ENCODE measurements around the gene CRIP1.
A peak's percentile ranks its signal among the peaks of the same experiment; 100 is the strongest.

The CRIP1 gene

DNA sequence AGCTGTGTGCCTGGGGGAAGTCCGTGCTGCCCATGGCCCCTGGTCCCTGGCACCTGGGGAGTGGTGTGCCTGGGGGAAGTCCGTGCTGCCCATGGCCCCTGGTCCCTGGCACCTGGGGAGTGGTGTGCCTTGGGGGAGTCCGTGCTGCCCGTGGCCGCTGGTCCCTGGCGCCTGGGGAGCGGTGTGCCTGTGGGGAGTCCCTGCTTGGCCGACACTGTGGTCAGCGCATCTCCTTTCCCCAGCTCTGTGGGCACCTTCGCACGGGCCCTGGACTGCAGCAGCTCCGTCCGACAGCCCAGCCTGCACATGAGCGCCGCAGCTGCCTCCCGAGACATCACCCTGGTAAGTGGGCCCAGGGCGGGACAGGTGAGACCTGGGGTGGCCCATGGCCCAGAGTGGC is 26.6 kb upstream of the CRIP1 start:
- no peaks in the 10 kb centered on the region for H3K4me1 Mint-ChIP-seq (ENCODE audit: low read depth)
- DNase-seq: no peak
- peaks cover 68% of the 10 kb centered on the region for H3K36me3 Mint-ChIP-seq (ENCODE audit: low read depth)
- H3K4me3 Mint-ChIP-seq: no peak overlapping the region
- H3K9me3 Mint-ChIP-seq: no peaks in the 10 kb centered on the region
- no peak overlapping the region for H3K27ac Mint-ChIP-seq
- no peaks in the 10 kb centered on the region for H3K27me3 Mint-ChIP-seq

DNA sequence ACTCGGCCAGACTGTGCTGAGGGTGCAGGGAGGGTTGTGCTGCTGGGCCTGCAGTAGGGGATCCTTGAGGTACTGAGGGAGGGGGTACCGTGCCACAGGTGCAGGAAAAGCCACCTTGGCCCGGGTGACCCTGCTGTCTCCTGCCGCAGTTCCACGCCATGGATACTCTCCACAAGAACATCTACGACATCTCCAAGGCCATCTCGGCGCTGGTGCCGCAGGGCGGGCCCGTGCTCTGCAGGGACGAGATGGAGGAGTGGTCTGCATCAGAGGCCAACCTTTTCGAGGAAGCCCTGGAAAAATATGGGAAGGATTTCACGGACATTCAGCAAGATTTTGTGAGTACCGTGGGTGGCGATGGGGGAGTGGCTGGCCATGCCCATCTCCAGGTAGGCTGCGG is 26.1 kb upstream of the CRIP1 start:
- Mint-ChIP-seq H3K27me3 (no peaks in the 10 kb centered on the region), H3K9me3 (no peaks in the 10 kb centered on the region), H3K4me3 (no peak overlapping the region), H3K4me1 (ENCODE audit: low read depth) (no peaks in the 10 kb centered on the region), H3K36me3 (ENCODE audit: low read depth) (peaks cover 67% of the 10 kb centered on the region), H3K27ac (peak overlapping the region; percentile 26)
- no peak for DNase-seq

DNA sequence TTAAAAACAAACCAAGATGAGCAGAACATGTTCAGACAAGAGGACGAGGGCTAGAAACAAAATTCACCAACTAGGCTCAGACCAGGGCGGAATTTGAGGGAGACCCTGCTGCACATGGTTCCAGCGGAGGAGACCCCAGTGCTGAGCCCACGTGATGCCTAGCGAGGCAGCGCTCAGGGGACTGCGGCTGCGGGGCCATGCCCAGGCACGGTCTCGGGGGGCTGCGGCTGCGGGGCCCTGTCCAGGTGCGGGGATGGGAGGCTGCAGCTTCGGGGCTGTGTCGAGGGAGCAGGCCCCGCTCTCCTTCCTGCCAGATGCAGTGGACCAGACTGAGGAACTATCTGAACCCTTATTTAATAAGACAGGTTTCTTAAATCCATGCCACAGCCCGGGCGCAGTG is 24.8 kb upstream of the CRIP1 start:
- H3K27me3 Mint-ChIP-seq: no peaks in the 10 kb centered on the region
- DNase-seq: no peak
- no peak overlapping the region for H3K4me3 Mint-ChIP-seq
- H3K4me1 Mint-ChIP-seq (ENCODE audit: low read depth): no peaks in the 10 kb centered on the region
- no peaks in the 10 kb centered on the region for H3K9me3 Mint-ChIP-seq
- H3K36me3 Mint-ChIP-seq (ENCODE audit: low read depth): peaks cover 58% of the 10 kb centered on the region
- peak overlapping the region; percentile 44 for H3K27ac Mint-ChIP-seq

DNA sequence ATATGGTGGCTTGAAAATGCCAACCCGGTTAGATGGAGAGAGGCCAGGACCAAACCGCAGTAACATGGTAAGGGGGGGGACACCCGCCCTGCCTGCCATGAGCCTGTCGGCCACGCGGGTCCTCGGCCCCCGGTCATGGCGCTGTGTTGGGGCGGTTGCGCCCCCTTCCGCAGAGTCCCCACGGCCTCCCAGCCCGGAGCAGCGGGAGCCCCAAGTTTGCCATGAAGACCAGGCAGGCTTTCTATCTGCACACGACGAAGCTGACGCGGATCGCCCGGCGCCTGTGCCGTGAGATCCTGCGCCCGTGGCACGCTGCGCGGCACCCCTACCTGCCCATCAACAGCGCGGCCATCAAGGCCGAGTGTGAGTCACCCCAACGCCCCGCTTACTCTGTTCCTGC is 22.2 kb upstream of the CRIP1 start:
- no peak for DNase-seq
- Mint-ChIP-seq H3K27ac (no peak overlapping the region), H3K27me3 (no peaks in the 10 kb centered on the region), H3K4me3 (no peak overlapping the region), H3K4me1 (ENCODE audit: low read depth) (no peaks in the 10 kb centered on the region), H3K9me3 (no peaks in the 10 kb centered on the region), H3K36me3 (ENCODE audit: low read depth) (peaks cover 66% of the 10 kb centered on the region)

DNA sequence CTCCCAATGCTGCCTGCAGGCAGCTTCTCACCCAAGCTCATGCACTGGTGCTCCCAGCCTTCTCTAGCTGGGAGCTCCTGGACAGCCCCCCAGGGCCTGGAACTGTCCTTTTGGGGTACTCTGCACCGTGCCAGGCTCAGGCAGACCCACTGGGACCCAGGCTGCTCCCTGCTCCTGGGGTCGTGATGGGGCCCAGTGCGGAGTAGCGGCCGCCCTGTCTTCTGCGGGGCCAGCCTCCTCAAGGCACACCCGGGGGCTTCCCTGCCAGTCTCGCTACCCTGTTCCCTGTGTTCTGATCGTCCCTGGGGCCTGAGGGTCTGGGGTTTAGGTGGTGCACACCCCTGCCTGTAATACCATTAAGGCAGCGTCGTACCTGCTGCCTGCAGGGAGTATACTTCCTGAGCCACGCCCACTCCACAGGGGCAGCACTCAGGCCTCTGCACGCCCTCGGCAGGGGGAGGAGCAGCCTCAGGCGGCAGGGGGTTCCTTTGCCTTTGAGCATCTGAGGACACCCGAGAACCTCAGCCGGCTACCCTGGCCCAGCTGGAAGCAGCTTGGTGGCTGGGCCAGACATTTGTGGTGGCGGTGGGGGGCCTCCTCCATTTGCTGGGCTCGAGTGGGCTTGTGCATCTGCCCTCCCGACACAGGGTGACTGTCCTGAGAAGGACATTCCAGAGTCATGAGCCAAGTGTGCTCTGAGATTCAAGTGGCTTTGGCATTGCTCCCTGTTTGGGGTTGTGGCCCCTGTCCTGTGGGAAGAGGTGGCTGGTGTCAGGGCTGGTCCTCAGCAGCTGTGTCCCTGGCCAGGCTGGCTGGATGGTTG is 21.3 kb upstream of the CRIP1 start:
- Mint-ChIP-seq H3K9me3 (no peaks in the 10 kb centered on the region), H3K4me1 (ENCODE audit: low read depth) (no peaks in the 10 kb centered on the region), H3K36me3 (ENCODE audit: low read depth) (peaks cover 70% of the 10 kb centered on the region), H3K27me3 (no peaks in the 10 kb centered on the region), H3K27ac (no peak overlapping the region), H3K4me3 (no peak overlapping the region)
- DNase-seq: no peak

DNA sequence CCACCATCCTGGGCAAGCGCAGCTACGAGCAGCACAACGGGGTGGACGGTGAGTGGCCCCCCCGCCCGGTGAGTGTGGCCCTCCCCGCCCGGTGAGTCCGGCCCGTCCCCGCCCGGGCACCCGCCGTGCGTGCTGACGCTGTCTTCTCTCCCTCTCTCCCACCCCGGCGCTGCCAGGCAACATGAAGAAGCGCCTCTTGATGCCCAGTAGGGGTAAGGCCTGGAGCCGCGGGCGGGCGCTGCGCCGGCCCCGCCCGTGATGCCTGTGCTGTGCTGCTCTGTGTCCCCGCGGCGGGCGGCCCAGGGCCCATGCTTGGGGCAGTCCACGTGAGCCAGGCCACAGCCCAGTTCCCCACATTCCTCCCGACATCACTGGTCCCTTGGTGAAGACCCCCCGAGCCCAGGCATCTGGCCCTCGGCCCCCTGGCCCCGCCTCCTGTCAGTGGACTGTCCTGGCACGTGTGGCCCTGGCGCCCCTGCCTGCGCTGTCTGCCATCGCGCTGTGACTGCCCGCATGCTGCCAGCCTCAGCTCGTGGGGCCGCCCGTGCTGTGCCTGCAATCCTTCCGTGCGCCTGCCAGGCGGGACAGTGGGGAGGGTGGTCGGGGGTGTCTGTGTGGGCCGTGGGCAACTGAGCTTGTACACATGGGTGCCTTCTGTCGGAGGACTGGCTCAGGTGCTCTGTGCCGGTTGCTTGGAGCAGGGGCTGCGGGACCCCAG is 20.0 kb upstream of the CRIP1 start:
- Mint-ChIP-seq H3K27ac (no peak overlapping the region), H3K27me3 (no peaks in the 10 kb centered on the region), H3K4me3 (no peak overlapping the region), H3K9me3 (no peaks in the 10 kb centered on the region), H3K4me1 (ENCODE audit: low read depth) (no peaks in the 10 kb centered on the region), H3K36me3 (ENCODE audit: low read depth) (peaks cover 59% of the 10 kb centered on the region)
- no peak for DNase-seq

DNA sequence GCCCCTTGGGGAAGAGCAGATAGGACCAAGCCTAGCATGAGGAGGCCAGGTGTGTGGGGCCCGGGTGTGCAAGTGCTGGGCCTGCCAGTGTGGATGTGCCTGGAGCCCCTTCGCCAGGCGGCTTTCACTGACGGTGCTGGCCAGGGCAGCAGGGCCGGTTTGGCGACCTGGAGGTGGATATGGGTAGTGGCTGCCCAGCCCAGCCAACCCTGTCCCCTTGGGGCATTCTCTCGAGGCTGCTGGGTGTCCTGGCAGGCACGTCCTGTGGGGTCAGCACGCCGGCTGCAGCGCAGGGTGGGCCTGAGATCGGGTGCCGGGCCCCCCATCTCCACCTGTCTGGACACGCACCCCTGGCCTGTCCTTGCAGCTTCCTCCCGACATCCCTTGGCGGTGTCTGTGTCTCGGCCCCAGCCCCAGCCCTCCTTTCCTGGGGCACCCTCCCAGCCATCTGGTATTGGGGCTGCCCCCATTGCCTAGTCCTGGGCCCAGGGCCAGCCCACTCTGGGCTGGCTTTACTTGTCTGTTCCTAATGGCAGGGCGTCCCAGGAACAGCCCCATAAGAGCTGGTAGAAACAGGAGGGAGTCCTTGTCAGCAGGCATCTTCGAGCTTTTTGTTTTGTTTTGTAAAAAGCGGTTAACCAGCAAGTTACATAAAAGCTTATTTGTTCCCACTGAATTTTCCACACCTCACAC is 19.3 kb upstream of the CRIP1 start:
- no peak for DNase-seq
- Mint-ChIP-seq H3K9me3 (no peaks in the 10 kb centered on the region), H3K27ac (no peak overlapping the region), H3K4me3 (no peak overlapping the region), H3K36me3 (ENCODE audit: low read depth) (peaks cover 53% of the 10 kb centered on the region), H3K4me1 (ENCODE audit: low read depth) (no peaks in the 10 kb centered on the region), H3K27me3 (no peaks in the 10 kb centered on the region)

DNA sequence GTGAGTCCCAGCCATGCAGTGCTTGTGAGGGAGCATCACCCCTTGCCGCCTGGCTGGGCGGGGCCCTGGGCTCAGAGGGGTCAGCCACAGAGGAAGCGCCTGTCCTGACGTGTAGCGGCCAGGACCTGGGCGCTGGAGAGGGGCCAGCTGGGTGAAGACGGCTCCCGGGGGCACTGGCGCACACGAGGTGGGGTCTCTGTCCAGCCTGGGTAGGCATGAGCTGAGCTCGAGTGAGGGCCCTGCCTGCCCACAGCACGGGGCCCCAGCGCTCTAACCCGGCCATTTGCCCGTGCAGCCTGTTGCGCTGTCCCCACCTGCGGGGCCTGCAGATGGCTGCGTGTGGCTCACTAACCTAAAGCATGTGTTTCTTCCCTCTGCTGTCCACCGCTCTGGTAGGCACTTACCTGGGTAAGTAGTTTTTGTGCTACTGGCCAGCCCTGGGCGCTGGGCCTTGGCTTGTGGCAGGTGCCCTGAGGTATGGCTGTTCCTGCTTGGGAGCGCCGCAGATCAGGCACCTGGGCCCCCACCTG is 18.7 kb upstream of the CRIP1 start:
- H3K36me3 Mint-ChIP-seq (ENCODE audit: low read depth): peaks cover 46% of the 10 kb centered on the region
- DNase-seq: no peak
- H3K27me3 Mint-ChIP-seq: no peaks in the 10 kb centered on the region
- H3K9me3 Mint-ChIP-seq: no peaks in the 10 kb centered on the region
- no peak overlapping the region for H3K4me3 Mint-ChIP-seq
- no peak overlapping the region for H3K27ac Mint-ChIP-seq
- no peaks in the 10 kb centered on the region for H3K4me1 Mint-ChIP-seq (ENCODE audit: low read depth)

DNA sequence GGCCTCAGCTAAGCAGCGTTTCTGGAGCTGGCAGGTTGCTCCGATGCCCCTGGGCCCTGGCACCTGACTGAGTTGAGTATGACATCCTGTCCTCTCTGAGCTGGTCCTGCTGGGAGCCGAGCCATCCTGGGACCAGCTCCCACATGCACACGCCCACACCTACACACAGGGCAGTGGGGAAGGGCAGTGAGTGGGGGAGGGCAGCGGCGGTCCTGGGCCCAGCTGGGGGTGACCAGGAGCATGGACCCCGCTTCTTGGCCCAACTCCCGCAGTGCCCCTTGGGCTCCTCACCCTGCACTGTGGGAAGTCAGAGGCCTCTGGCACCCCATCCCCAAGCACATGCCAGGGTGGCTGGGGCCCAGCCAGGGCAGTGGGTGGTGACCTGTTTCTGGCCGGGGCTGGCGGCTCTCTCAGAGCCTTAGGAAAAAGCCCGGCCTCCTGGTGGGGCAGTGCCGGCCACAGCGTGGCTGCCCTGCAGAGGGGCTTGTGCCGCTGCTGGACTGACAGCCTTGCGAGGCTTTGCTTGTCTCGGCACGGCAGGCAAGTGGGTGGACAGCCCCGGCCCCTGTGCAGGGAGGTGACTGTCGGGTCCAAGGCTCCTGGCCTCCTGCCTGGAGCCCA is 18.0 kb upstream of the CRIP1 start:
- H3K4me3 Mint-ChIP-seq: no peak overlapping the region
- no peak for DNase-seq
- peaks cover 40% of the 10 kb centered on the region for H3K36me3 Mint-ChIP-seq (ENCODE audit: low read depth)
- no peaks in the 10 kb centered on the region for H3K4me1 Mint-ChIP-seq (ENCODE audit: low read depth)
- H3K27ac Mint-ChIP-seq: no peak overlapping the region
- H3K9me3 Mint-ChIP-seq: no peaks in the 10 kb centered on the region
- H3K27me3 Mint-ChIP-seq: no peaks in the 10 kb centered on the region

DNA sequence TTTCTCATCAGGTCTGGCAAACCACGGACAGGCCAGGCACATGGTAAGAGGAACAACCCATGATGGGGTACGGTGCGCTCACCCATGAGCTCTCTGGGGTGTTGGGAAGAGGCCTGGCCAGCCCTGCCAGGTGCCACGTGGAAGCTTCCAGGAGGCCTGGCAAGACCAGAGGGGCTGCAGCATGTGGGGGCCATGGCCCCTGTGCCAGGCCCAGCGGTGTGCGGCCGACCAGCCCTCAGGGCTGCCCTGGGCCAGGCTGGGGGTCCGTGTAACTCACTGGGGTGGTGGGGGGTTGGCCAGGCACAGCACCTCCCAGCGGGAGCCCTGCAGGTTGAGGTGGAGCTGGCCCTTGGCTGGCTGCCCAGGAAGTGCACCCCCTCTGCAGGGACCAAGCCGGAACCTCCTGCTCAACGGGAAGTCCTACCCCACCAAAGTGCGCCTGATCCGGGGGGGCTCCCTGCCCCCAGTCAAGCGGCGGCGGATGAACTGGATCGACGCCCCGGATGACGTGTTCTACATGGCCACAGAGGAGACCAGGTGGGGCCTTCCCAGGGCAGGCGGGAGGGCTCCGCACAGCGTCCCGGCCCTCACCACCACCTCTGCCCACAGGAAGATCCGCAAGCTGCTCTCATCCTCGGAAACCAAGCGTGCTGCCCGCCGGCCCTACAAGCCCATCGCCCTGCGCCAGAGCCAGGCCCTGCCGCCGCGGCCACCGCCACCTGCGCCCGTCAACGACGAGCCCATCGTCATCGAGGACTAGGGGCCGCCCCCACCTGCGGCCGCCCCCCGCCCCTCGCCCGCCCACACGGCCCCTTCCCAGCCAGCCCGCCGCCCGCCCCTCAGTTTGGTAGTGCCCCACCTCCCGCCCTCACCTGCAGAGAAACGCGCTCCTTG is 17.0 kb upstream of the CRIP1 start:
- no peak for DNase-seq
- Mint-ChIP-seq H3K9me3 (no peaks in the 10 kb centered on the region), H3K4me3 (no peak overlapping the region), H3K27me3 (no peaks in the 10 kb centered on the region), H3K27ac (no peak overlapping the region), H3K4me1 (ENCODE audit: low read depth) (peaks cover 2% of the 10 kb centered on the region), H3K36me3 (ENCODE audit: low read depth) (peaks cover 32% of the 10 kb centered on the region)

DNA sequence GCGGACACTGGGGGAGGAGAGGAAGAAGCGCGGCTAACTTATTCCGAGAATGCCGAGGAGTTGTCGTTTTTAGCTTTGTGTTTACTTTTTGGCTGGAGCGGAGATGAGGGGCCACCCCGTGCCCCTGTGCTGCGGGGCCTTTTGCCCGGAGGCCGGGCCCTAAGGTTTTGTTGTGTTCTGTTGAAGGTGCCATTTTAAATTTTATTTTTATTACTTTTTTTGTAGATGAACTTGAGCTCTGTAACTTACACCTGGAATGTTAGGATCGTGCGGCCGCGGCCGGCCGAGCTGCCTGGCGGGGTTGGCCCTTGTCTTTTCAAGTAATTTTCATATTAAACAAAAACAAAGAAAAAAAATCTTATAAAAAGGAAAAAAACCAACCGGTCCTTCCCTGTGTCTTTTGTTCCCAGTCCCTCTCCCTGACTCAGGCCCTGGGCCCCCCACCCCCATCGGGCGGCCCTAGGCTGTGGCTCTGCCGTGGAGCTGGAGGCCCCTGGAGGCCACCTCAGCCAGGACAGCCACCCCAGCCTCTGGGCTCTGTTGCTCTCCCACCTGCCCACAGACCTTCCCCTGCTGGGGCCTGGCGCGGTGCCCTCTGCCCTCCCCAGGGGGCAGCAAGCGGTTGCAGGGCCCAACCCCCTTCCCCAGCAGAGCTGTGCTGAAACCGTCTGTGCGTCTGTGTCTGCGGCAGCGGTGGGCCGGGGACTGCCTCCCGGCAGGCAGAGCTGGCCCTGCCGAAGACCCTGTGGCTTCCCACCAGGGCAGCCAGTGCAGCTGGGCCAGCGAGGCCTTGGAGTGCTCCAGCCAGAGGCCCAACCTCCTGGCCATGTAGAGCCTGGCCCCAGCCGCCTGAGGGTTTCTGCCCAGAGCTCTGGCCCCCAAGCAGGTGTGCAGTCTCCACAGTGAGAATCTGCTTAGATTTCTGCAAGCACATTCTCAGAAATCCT is 16.1 kb upstream of the CRIP1 start:
- Mint-ChIP-seq H3K9me3 (no peaks in the 10 kb centered on the region), H3K4me3 (no peak overlapping the region), H3K27me3 (peaks cover 5% of the 10 kb centered on the region), H3K36me3 (ENCODE audit: low read depth) (peaks cover 28% of the 10 kb centered on the region), H3K27ac (no peak overlapping the region), H3K4me1 (ENCODE audit: low read depth) (peaks cover 3% of the 10 kb centered on the region)
- no peak for DNase-seq

DNA sequence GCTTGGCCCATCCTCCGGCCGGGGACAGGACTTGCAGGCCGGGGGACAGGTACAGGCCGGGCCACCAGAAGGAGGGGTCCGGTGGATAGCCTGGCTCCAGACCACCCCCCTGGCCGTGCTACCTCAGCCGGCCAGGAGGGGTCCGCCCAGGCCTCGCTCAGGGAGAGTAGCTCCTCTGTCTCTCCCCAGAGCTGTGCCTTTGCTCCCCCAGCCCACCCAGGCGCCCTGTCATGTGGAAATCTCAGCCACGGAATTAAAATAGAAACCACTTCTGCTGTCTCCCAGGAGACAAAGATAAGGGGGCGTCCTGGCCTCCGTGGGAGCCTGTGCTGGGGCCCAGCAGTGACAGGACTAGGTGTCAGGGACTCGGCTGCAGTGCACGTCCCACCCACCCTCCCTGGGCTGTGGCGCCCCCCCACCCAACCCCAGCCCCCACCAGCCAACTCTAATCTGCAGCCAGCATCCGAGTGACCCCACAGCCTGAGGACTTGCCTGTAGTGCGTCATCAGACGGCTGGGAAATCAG is 15.3 kb upstream of the CRIP1 start:
- Mint-ChIP-seq H3K4me1 (ENCODE audit: low read depth) (peaks cover 5% of the 10 kb centered on the region), H3K27me3 (peaks cover 11% of the 10 kb centered on the region), H3K27ac (no peak overlapping the region), H3K4me3 (no peak overlapping the region), H3K36me3 (ENCODE audit: low read depth) (peaks cover 25% of the 10 kb centered on the region), H3K9me3 (no peaks in the 10 kb centered on the region)
- DNase-seq: no peak

All from activated T-cell treated with anti-CD3 and anti-CD28 coated beads, Interleukin-2, amount 50 U/mL, for 24 hours (primary cell).